Ovary (tissue), 9 donors: ENCODE results near the gene MCF2L. TPM values are rescaled to one million over a fixed set of nuclear protein-coding genes. Genes with fewer than 3 reads are reported as not detected.

Experiments used
- DNase-seq, 5 donors: peaks; one replicate each; pipeline ENCODE4 v3.0.0-alpha.2; 2019 to 2020
- H3K27ac ChIP-seq, 2 donors: fragments of 200-600 bp; one replicate each; pipeline versions ENCODE4 v1.5.1 to v1.8.0; 2019 to 2022
- H3K27me3 ChIP-seq: fragments of 200-600 bp; one replicate; pipeline ENCODE4 v1.8.0; 2022
- H3K36me3 ChIP-seq: fragments of 200-600 bp; sonication (generic); one replicate; pipeline ENCODE4 v1.5.1; 2019
- H3K4me1 ChIP-seq: one replicate; pipeline ENCODE4 v1.8.1; 2013; ENCODE audit warnings: mild to moderate bottlenecking, moderate library complexity; ENCODE audit not compliant: insufficient read depth
- H3K4me3 ChIP-seq: fragments of 200-600 bp; sonication (generic); one replicate; pipeline ENCODE4 v1.5.1; 2017
- H3K9me3 ChIP-seq, 2 donors: fragments of 200-600 bp in 1 of 2; sonication (generic) in 1 of 2; one replicate each; pipeline versions ENCODE4 v1.5.1 to v1.8.1; 2013 to 2019; ENCODE audit warnings: mild to moderate bottlenecking in 1 of 2, moderate library complexity in 1 of 2
- CTCF ChIP-seq, 3 donors: fragments of 450-650 bp in 2 of 3; fragments of 200-600 bp in 1 of 3; IDR thresholded peaks; one replicate each; pipeline versions ENCODE4 v1.5.1 to v1.8.0; 2016 to 2022; ENCODE audit warnings: antibody characterized with exemption in 3 of 3, mild to moderate bottlenecking in 1 of 3
- EP300 ChIP-seq: sonication (generic); formaldehyde crosslinking; IDR thresholded peaks from one replicate; pipeline ENCODE4 v1.6.1; 2017; ENCODE audit warnings: antibody characterized with exemption
- POLR2A ChIP-seq: fragments of 450-650 bp; IDR thresholded peaks from one replicate; pipeline ENCODE4 v1.6.1; 2017; ENCODE audit warnings: antibody characterized with exemption, mild to moderate bottlenecking, moderate library complexity
- WGBS, 3 donors: extraction: QIAGEN DNeasy Blood & Tissue Kit in 1 of 3; methylation state at CpG; one replicate each; pipeline versions ENCODE4 v1.1.5 to v1.1.7; 2013 to 2017; 5-methylcytosine and 5-hydroxymethylcytosine counted together
- intact Hi-C, 4 donors: fragments of 100-400 bp; cut with DNase I; formaldehyde crosslinking; loops; one replicate each; pipeline versions ENCODE4 v1.11.0 to v1.15.1; 2022 to 2023
- polyA plus RNA-seq, 2 donors: library from polyadenylated mRNA; stranded (reverse); fragments of 200-250 nt in 1 of 2; fragments of 350-450 nt in 1 of 2; fragmentation: Illumina TruSeq in 1 of 2; extraction: RNeasy Lipid Tissue Mini Kit (QIAGEN cat#74804) in 1 of 2; gene quantifications; one replicate each; pipeline ENCODE4 v1.2.3, GENCODE V29; 2013 to 2014
- total RNA-seq, 7 donors: library from RNA; depleted of rRNA in 2 of 7; stranded (reverse); fragments of >200 nt in 2 of 7; fragmentation: NEBNext Ultra II Directional in 3 of 7; extraction: Animal tissue kit (Norgen Biotek cat#: 25700) in 3 of 7; gene quantifications; one replicate each; pipeline versions ENCODE4 v1.1.0 to v1.2.4, GENCODE V29; 2016 to 2023
- donor health status: DM: no; HTN: no; CAD: no; lungs with moderate emphysema.
- donor health status: DM: no; HTN: no; CAD: no.
- donor health status: Bipolar disorder and iron deficiency.
- donor health status: DM: yes; HTN: yes; CAD: no.
- donor health status: DM: no; HTN: no; CAD: no.
- donor health status: DM: yes; HTN: yes; CAD: no.

Gene MCF2L
- total and polyA plus RNA-seq, 9 donors = 5.6 to 22.2 (median 8.7) TPM

GRCh38 chr13:113092776-113093579 is 124.0 kb downstream of the MCF2L start:
- no peak overlapping the region for H3K4me3 ChIP-seq
- H3K27ac ChIP-seq = no peak overlapping the region
- WGBS, 3 donors = 76 to 84% (median 82%) methylated on average over 25 of the region's 25 CpGs
- DNase-seq = no peak
- H3K4me1 ChIP-seq = no peaks in the 10 kb centered on the region
- H3K9me3 ChIP-seq = no peaks in the 10 kb centered on the region
- intact Hi-C loops = no loop called here
- H3K36me3 ChIP-seq = no peaks in the 10 kb centered on the region
- TF ChIP-seq CTCF (IDR thresholded peaks at IDR 0.05) (no peak), POLR2A (no peak), EP300 (no peak)
- no peaks in the 10 kb centered on the region for H3K27me3 ChIP-seq

- no peak for TF ChIP-seq POLR2A
- no peak for TF ChIP-seq CTCF (IDR thresholded peaks at IDR 0.05)
- TF ChIP-seq EP300 = no peak
- 60 to 66% (median 62%) methylated on average over 28 to 29 of the region's 29 CpGs for WGBS, 3 donors
- Histone ChIP-seq H3K36me3 (no peaks in the 10 kb centered on the region), H3K27ac (no peak overlapping the region), H3K27me3 (no peaks in the 10 kb centered on the region), H3K4me3 (no peak overlapping the region), H3K4me1 (no peaks in the 10 kb centered on the region), H3K9me3 (no peaks in the 10 kb centered on the region)
- intact Hi-C loops = no loop called here
- no peak for DNase-seq
Observed at GRCh38 chr13:113093580-113094409, 124.8 kb downstream of the MCF2L start.

GRCh38 chr13:113094410-113094800 is 125.4 kb downstream of the MCF2L start:
- WGBS, 3 donors = 73 to 78% (median 76%) methylated on average over 14 of the region's 14 CpGs
- H3K4me3 ChIP-seq = no peak overlapping the region
- no peak overlapping the region for H3K27ac ChIP-seq
- DNase-seq = no peak
- intact Hi-C loops = no loop called here
- no peaks in the 10 kb centered on the region for H3K9me3 ChIP-seq
- H3K4me1 ChIP-seq = no peaks in the 10 kb centered on the region
- no peaks in the 10 kb centered on the region for H3K36me3 ChIP-seq
- H3K27me3 ChIP-seq = no peaks in the 10 kb centered on the region
- TF ChIP-seq POLR2A (no peak), EP300 (no peak), CTCF (IDR thresholded peaks at IDR 0.05) (no peak)

- intact Hi-C loops = no loop called here
- H3K36me3 ChIP-seq = no peaks in the 10 kb centered on the region
- no peaks in the 10 kb centered on the region for H3K27me3 ChIP-seq
- H3K4me1 ChIP-seq = no peaks in the 10 kb centered on the region
- TF ChIP-seq CTCF (IDR thresholded peaks at IDR 0.05) = no peak
- TF ChIP-seq POLR2A = no peak
- no peak overlapping the region for H3K4me3 ChIP-seq
- 88 to 90% (median 89%) methylated on average over 25 of the region's 25 CpGs for WGBS, 3 donors
- no peak overlapping the region for H3K27ac ChIP-seq
- no peak for DNase-seq
- H3K9me3 ChIP-seq = no peaks in the 10 kb centered on the region
Observed at GRCh38 chr13:113095146-113096051, 126.4 kb downstream of the MCF2L start.
